ENCODE results near the gene ZNRF1. TPM values are rescaled to one million over a fixed set of nuclear protein-coding genes. Genes with fewer than 3 reads are reported as not detected.

Gene ZNRF1
- total RNA-seq, 1 donor from 2014 or later, result 10.8 TPM

DNA sequence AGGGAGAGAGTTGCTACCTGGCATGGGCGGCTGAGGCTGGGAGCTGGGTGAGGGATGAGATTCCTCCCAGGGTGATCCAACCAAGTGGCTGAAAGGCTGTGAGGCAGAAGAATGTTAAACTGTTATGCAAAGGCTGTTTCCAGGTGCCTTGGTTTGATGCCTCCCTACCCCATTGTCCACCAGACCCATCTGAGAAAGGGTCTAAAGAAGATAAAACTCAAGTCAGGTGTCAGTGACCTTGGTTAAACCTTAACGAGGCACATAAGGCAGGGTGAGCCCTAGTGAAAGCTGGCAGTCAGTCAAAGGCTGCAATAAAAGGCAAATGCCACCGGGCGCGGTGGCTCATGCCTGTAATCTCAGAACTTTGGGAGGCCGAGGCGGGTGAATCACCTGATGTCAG lies 94.0 kb downstream of the ZNRF1 start:
- TF ChIP-seq, protein P1, sequence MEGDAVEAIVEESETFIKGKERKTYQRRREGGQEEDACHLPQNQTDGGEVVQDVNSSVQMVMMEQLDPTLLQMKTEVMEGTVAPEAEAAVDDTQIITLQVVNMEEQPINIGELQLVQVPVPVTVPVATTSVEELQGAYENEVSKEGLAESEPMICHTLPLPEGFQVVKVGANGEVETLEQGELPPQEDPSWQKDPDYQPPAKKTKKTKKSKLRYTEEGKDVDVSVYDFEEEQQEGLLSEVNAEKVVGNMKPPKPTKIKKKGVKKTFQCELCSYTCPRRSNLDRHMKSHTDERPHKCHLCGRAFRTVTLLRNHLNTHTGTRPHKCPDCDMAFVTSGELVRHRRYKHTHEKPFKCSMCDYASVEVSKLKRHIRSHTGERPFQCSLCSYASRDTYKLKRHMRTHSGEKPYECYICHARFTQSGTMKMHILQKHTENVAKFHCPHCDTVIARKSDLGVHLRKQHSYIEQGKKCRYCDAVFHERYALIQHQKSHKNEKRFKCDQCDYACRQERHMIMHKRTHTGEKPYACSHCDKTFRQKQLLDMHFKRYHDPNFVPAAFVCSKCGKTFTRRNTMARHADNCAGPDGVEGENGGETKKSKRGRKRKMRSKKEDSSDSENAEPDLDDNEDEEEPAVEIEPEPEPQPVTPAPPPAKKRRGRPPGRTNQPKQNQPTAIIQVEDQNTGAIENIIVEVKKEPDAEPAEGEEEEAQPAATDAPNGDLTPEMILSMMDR (IDR thresholded peaks at IDR 0.05; ENCODE audit: insufficient read depth, low read length, severe bottlenecking), result no peak
- no peak for DNase-seq (ENCODE audit: low read depth)
- Histone ChIP-seq H3K27me3 (ENCODE audit: control insufficient read depth, insufficient read depth, low read length) (no peaks in the 10 kb centered on the region), H3K36me3 (ENCODE audit: control insufficient read depth, insufficient read depth, low read length) (no peaks in the 10 kb centered on the region), H3K4me3 (ENCODE audit: low read depth, low read length) (no peak overlapping the region)
- FAIRE-seq, result no peak

DNA sequence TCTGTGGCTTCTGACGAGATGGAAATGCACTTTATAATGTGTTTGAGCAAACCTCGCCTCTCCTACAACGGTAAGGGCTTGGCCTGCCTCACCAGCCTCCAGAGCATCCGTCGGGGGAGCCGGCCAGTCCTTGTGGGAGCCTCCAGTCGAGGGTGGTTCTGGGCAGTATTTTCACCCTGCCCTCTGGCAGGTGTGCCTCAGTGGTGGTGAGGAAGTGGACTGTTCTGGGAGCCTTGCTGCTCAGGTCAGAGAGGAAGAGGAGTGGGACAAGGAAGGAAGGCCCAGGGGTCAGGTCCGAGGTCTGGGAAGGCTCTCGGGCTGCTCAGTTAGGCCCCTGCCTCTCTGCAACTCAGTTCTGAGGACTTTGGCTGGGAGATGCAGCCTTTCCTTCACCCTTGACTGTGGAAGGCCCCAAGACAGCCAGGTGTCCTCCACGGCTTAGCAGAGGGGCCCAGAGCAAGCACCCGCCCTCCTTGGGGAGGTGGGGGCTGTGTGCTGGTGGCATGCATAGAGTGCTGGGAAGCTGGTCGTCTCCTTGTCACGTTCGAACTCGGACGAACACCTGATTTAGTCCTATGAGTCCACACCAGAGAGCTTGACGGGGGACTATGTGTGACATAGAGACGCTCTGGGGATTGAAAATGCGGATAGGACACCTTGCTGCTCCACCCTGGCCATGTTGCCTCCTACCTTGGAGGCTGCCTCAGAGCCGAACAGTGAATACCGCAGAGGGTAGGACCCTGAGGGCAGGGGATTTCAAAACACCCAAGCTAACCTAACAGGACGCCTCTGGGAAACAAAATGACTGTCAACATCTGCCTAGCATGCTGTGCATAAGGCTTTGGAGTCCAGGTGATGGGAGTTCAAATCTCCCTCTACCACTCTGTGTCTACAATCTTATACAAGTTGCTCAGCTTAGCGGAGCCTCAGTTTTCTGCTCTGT lies 95.0 kb downstream of the ZNRF1 start:
- Histone ChIP-seq H3K36me3 (ENCODE audit: control insufficient read depth, insufficient read depth, low read length) (no peaks in the 10 kb centered on the region), H3K27me3 (ENCODE audit: control insufficient read depth, insufficient read depth, low read length) (no peaks in the 10 kb centered on the region), H3K4me3 (ENCODE audit: low read depth, low read length) (no peak overlapping the region)
- FAIRE-seq (no peak), DNase-seq (ENCODE audit: low read depth) (no peak)
- TF ChIP-seq, protein P1 (IDR thresholded peaks at IDR 0.05; ENCODE audit: insufficient read depth, low read length, severe bottlenecking), result no peak

DNA sequence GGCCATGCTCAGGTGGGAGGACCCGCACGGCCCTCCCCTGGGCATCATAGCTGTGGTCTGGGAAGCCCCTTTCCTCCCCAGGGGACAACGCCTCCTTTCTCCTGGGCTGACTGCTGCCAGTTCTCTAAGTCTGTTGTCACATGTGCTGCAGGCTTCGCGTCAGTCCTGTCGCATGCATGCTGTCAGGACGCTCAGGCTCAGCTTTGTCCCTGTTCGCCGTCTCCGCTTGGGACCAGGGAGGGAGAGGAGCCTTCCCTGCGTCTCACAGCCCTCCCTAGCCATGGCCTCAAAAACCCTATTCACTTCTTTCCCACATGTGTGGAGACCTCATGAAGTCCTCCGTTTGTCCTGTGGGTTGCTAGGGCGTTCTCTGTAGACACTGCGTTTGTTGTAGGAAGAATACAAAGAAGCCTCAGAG lies 96.4 kb downstream of the ZNRF1 start:
- DNase-seq (ENCODE audit: low read depth), result no peak
- TF ChIP-seq, protein P1 (IDR thresholded peaks at IDR 0.05; ENCODE audit: insufficient read depth, low read length, severe bottlenecking), result no peak
- Histone ChIP-seq H3K4me3 (ENCODE audit: low read depth, low read length) (no peak overlapping the region), H3K36me3 (ENCODE audit: control insufficient read depth, insufficient read depth, low read length) (no peaks in the 10 kb centered on the region), H3K27me3 (ENCODE audit: control insufficient read depth, insufficient read depth, low read length) (no peaks in the 10 kb centered on the region)
- FAIRE-seq, result no peak

- FAIRE-seq, result no peak
- Histone ChIP-seq H3K36me3 (ENCODE audit: control insufficient read depth, insufficient read depth, low read length) (no peaks in the 10 kb centered on the region), H3K4me3 (ENCODE audit: low read depth, low read length) (no peak overlapping the region), H3K27me3 (ENCODE audit: control insufficient read depth, insufficient read depth, low read length) (no peaks in the 10 kb centered on the region)
- DNase-seq (ENCODE audit: low read depth), result peak; percentile 75
- TF ChIP-seq, protein P1 (IDR thresholded peaks at IDR 0.05; ENCODE audit: insufficient read depth, low read length, severe bottlenecking), result peak; percentile 84
These were observed 97.8 kb downstream of the ZNRF1 start for GRCh38 chr16:75096656-75097055.

DNA sequence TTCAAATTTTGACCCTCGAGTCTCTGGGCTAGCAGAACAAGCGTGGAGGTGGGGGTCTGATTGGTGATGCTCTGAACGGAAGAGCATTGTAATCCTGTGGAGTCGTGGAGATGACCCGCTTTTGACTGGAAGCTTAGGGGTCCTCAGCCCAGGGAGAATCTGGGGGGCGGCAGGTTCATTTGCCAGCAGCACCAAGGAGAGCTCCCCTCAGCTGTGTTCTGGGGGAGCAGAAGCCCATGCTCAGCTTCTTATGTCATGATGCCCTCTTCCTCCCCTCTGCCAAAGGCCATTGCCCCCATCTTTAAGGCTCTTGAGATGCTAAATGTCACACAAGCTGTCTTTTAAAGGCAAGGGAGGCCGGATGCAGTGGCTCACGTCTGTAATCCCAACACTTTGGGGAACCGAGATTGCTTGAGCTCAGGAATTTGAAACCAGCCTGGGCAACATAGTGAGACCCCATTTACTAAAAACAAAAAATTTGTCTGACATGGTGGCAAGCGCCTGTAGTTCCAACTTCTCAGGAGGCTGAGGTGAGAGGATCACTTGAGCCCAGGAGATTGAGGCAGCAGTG lies 98.5 kb downstream of the ZNRF1 start:
- FAIRE-seq (no peak), DNase-seq (ENCODE audit: low read depth) (no peak)
- Histone ChIP-seq H3K27me3 (ENCODE audit: control insufficient read depth, insufficient read depth, low read length) (no peaks in the 10 kb centered on the region), H3K36me3 (ENCODE audit: control insufficient read depth, insufficient read depth, low read length) (no peaks in the 10 kb centered on the region), H3K4me3 (ENCODE audit: low read depth, low read length) (no peak overlapping the region)
- TF ChIP-seq, protein P1 (IDR thresholded peaks at IDR 0.05; ENCODE audit: insufficient read depth, low read length, severe bottlenecking), result no peak

All from bronchial epithelial cell (primary cell).